Measurements from ENCODE around the gene NADK2.
A peak's percentile ranks its signal among the peaks of the same experiment; 100 is the strongest.

NADK2 gene

GRCh38 chr5:36269478-36269877 lies 27.8 kb upstream of the NADK2 start:
- H3K18ac ChIP-seq (ENCODE audit: low read depth in 1 of 2, low read length in 2 of 2): no peak overlapping the region
- H3K4ac ChIP-seq (ENCODE audit: low read depth in 1 of 2, low read length in 2 of 2): no peak overlapping the region
- H4K91ac ChIP-seq (ENCODE audit: low read length): no peak overlapping the region
- H3K79me1 ChIP-seq (replicated peaks; ENCODE audit: low read length, poor library complexity, severe bottlenecking): no peaks in the 10 kb centered on the region
- no peaks in the 10 kb centered on the region for H3K4me1 ChIP-seq (ENCODE audit: control insufficient read depth, insufficient read depth, low read depth, low read length)
- no peaks in the 10 kb centered on the region for H3K9me3 ChIP-seq (ENCODE audit: control insufficient read depth, low read length)
- H4K8ac ChIP-seq (ENCODE audit: low read length): no peak overlapping the region
- H3K27me3 ChIP-seq (ENCODE audit: control insufficient read depth in 1 of 2, insufficient read depth in 1 of 2, low read length in 2 of 2): no peaks in the 10 kb centered on the region
- H2BK5ac ChIP-seq (ENCODE audit: low read depth, low read length, poor library complexity, severe bottlenecking): no peak overlapping the region
- no peak overlapping the region for H3K14ac ChIP-seq (ENCODE audit: low read length in 2 of 2)
- no peak overlapping the region for H3K4me2 ChIP-seq (ENCODE audit: low read length, poor library complexity, severe bottlenecking)
- H2AK5ac ChIP-seq (ENCODE audit: low read length, severe bottlenecking): no peak overlapping the region
- no peak overlapping the region for H2BK12ac ChIP-seq (ENCODE audit: low read length in 2 of 2)
- H3K36me3 ChIP-seq (ENCODE audit: control insufficient read depth in 1 of 2, insufficient read depth in 2 of 2, low read depth in 1 of 2, low read length in 2 of 2): no peaks in the 10 kb centered on the region
- no peak overlapping the region for H2BK15ac ChIP-seq (ENCODE audit: low read depth, poor library complexity, severe bottlenecking)
- H2BK120ac ChIP-seq (ENCODE audit: low read depth, low read length): no peak overlapping the region
- H3K4me3 ChIP-seq (ENCODE audit: insufficient read depth in 1 of 2, low read depth in 1 of 2, low read length in 2 of 2): no peak overlapping the region
- no peak overlapping the region for H3K23ac ChIP-seq (ENCODE audit: low read length in 2 of 2)
- DNase-seq: no peak
- no peak overlapping the region for H3K27ac ChIP-seq (ENCODE audit: low read length, poor library complexity, severe bottlenecking)
- H2AFZ ChIP-seq (ENCODE audit: low read depth, low read length): no peak overlapping the region
- no peak overlapping the region for H3K9ac ChIP-seq (ENCODE audit: low read length)

- Histone ChIP-seq H3K9me3 (ENCODE audit: control insufficient read depth, low read length) (no peaks in the 10 kb centered on the region), H2BK12ac (ENCODE audit: low read length in 2 of 2) (no peak overlapping the region), H3K27ac (ENCODE audit: low read length, poor library complexity, severe bottlenecking) (no peak overlapping the region), H3K36me3 (ENCODE audit: control insufficient read depth in 1 of 2, insufficient read depth in 2 of 2, low read depth in 1 of 2, low read length in 2 of 2) (no peaks in the 10 kb centered on the region), H2AK5ac (ENCODE audit: low read length, severe bottlenecking) (no peak overlapping the region), H3K79me1 (replicated peaks; ENCODE audit: low read length, poor library complexity, severe bottlenecking) (no peaks in the 10 kb centered on the region), H3K23ac (ENCODE audit: low read length in 2 of 2) (no peak overlapping the region), H2BK120ac (ENCODE audit: low read depth, low read length) (no peak overlapping the region), H3K27me3 (ENCODE audit: control insufficient read depth in 1 of 2, insufficient read depth in 1 of 2, low read length in 2 of 2) (no peaks in the 10 kb centered on the region), H3K4me1 (ENCODE audit: control insufficient read depth, insufficient read depth, low read depth, low read length) (no peaks in the 10 kb centered on the region), H3K4me3 (ENCODE audit: insufficient read depth in 1 of 2, low read depth in 1 of 2, low read length in 2 of 2) (no peak overlapping the region), H3K9ac (ENCODE audit: low read length) (no peak overlapping the region), H3K18ac (ENCODE audit: low read depth in 1 of 2, low read length in 2 of 2) (no peak overlapping the region), H2BK15ac (ENCODE audit: low read depth, poor library complexity, severe bottlenecking) (no peak overlapping the region), H3K4me2 (ENCODE audit: low read length, poor library complexity, severe bottlenecking) (no peak overlapping the region), H2AFZ (ENCODE audit: low read depth, low read length) (no peak overlapping the region), H3K4ac (ENCODE audit: low read depth in 1 of 2, low read length in 2 of 2) (no peak overlapping the region), H4K91ac (ENCODE audit: low read length) (no peak overlapping the region), H2BK5ac (ENCODE audit: low read depth, low read length, poor library complexity, severe bottlenecking) (no peak overlapping the region), H3K14ac (ENCODE audit: low read length in 2 of 2) (no peak overlapping the region), H4K8ac (ENCODE audit: low read length) (no peak overlapping the region)
- DNase-seq: no peak
- 100% methylated on average over 3 of the region's 3 CpGs for WGBS
Observed at GRCh38 chr5:36267905-36268304, 26.2 kb upstream of the NADK2 start.

- H3K4me1 ChIP-seq (ENCODE audit: control insufficient read depth, insufficient read depth, low read depth, low read length): no peaks in the 10 kb centered on the region
- no peaks in the 10 kb centered on the region for H3K79me1 ChIP-seq (replicated peaks; ENCODE audit: low read length, poor library complexity, severe bottlenecking)
- H2BK5ac ChIP-seq (ENCODE audit: low read depth, low read length, poor library complexity, severe bottlenecking): no peak overlapping the region
- H3K27ac ChIP-seq (ENCODE audit: low read length, poor library complexity, severe bottlenecking): no peak overlapping the region
- H2AFZ ChIP-seq (ENCODE audit: low read depth, low read length): no peak overlapping the region
- no peak overlapping the region for H2BK12ac ChIP-seq (ENCODE audit: low read length in 2 of 2)
- no peaks in the 10 kb centered on the region for H3K36me3 ChIP-seq (ENCODE audit: control insufficient read depth in 1 of 2, insufficient read depth in 2 of 2, low read depth in 1 of 2, low read length in 2 of 2)
- H2BK15ac ChIP-seq (ENCODE audit: low read depth, poor library complexity, severe bottlenecking): no peak overlapping the region
- no peak overlapping the region for H3K4ac ChIP-seq (ENCODE audit: low read depth in 1 of 2, low read length in 2 of 2)
- H2AK5ac ChIP-seq (ENCODE audit: low read length, severe bottlenecking): no peak overlapping the region
- H3K4me2 ChIP-seq (ENCODE audit: low read length, poor library complexity, severe bottlenecking): no peak overlapping the region
- no peak for DNase-seq
- H3K18ac ChIP-seq (ENCODE audit: low read depth in 1 of 2, low read length in 2 of 2): no peak overlapping the region
- no peaks in the 10 kb centered on the region for H3K9me3 ChIP-seq (ENCODE audit: control insufficient read depth, low read length)
- peak overlapping the region; percentile 28 for H3K9ac ChIP-seq (ENCODE audit: low read length)
- no peak overlapping the region for H3K4me3 ChIP-seq (ENCODE audit: insufficient read depth in 1 of 2, low read depth in 1 of 2, low read length in 2 of 2)
- no peak overlapping the region for H4K91ac ChIP-seq (ENCODE audit: low read length)
- no peak overlapping the region for H3K14ac ChIP-seq (ENCODE audit: low read length in 2 of 2)
- no peak overlapping the region for H4K8ac ChIP-seq (ENCODE audit: low read length)
- H3K23ac ChIP-seq (ENCODE audit: low read length in 2 of 2): no peak overlapping the region
- no peaks in the 10 kb centered on the region for H3K27me3 ChIP-seq (ENCODE audit: control insufficient read depth in 1 of 2, insufficient read depth in 1 of 2, low read length in 2 of 2)
- H2BK120ac ChIP-seq (ENCODE audit: low read depth, low read length): no peak overlapping the region
- 92% methylated on average over 3 of the region's 4 CpGs for WGBS
Observed at GRCh38 chr5:36264202-36264760, 22.6 kb upstream of the NADK2 start.

GRCh38 chr5:36261186-36261585 lies 19.5 kb upstream of the NADK2 start:
- Histone ChIP-seq H3K4me2 (ENCODE audit: low read length, poor library complexity, severe bottlenecking) (no peak overlapping the region), H3K18ac (ENCODE audit: low read depth in 1 of 2, low read length in 2 of 2) (no peak overlapping the region), H3K27me3 (ENCODE audit: control insufficient read depth in 1 of 2, insufficient read depth in 1 of 2, low read length in 2 of 2) (no peaks in the 10 kb centered on the region), H2BK5ac (ENCODE audit: low read depth, low read length, poor library complexity, severe bottlenecking) (no peak overlapping the region), H4K91ac (ENCODE audit: low read length) (no peak overlapping the region), H3K4me1 (ENCODE audit: control insufficient read depth, insufficient read depth, low read depth, low read length) (no peaks in the 10 kb centered on the region), H3K79me1 (replicated peaks; ENCODE audit: low read length, poor library complexity, severe bottlenecking) (no peaks in the 10 kb centered on the region), H2BK120ac (ENCODE audit: low read depth, low read length) (no peak overlapping the region), H2AK5ac (ENCODE audit: low read length, severe bottlenecking) (no peak overlapping the region), H2AFZ (ENCODE audit: low read depth, low read length) (no peak overlapping the region), H3K14ac (ENCODE audit: low read length in 2 of 2) (no peak overlapping the region), H3K36me3 (ENCODE audit: control insufficient read depth in 1 of 2, insufficient read depth in 2 of 2, low read depth in 1 of 2, low read length in 2 of 2) (no peaks in the 10 kb centered on the region), H2BK15ac (ENCODE audit: low read depth, poor library complexity, severe bottlenecking) (no peak overlapping the region), H3K27ac (ENCODE audit: low read length, poor library complexity, severe bottlenecking) (no peak overlapping the region), H3K9me3 (ENCODE audit: control insufficient read depth, low read length) (no peaks in the 10 kb centered on the region), H3K23ac (ENCODE audit: low read length in 2 of 2) (no peak overlapping the region), H4K8ac (ENCODE audit: low read length) (no peak overlapping the region), H2BK12ac (ENCODE audit: low read length in 2 of 2) (no peak overlapping the region), H3K4ac (ENCODE audit: low read depth in 1 of 2, low read length in 2 of 2) (no peak overlapping the region), H3K9ac (ENCODE audit: low read length) (no peak overlapping the region), H3K4me3 (ENCODE audit: insufficient read depth in 1 of 2, low read depth in 1 of 2, low read length in 2 of 2) (no peak overlapping the region)
- no peak for DNase-seq
- WGBS: 91% methylated on average over 6 of the region's 6 CpGs
